KMS-11 (cell line): ENCODE results near the gene DOK6.

Experiments used
- H2AFZ ChIP-seq: fragments of 200-600 bp; sonication (generic); 2 replicates; pipeline ENCODE4 v1.6.1; 2016; ENCODE audit warnings: antibody characterized with exemption, mixed run types, low read depth
- H3K27ac ChIP-seq: fragments of 200-600 bp; sonication (generic); 2 replicates; pipeline ENCODE4 v1.6.1; 2016; ENCODE audit warnings: mild to moderate bottlenecking, mixed run types
- H3K27me3 ChIP-seq: fragments of 200-600 bp; sonication (generic); 2 replicates; pipeline ENCODE4 v1.6.1; 2017; ENCODE audit warnings: mild to moderate bottlenecking, low read depth, mixed run types, moderate library complexity; ENCODE audit not compliant: insufficient read depth
- H3K36me3 ChIP-seq: fragments of 200-600 bp; sonication (generic); 2 replicates; pipeline ENCODE4 v1.6.1; 2017; ENCODE audit warnings: mild to moderate bottlenecking, mixed run types; ENCODE audit not compliant: insufficient read depth
- H3K4me1 ChIP-seq: fragments of 200-600 bp; sonication (generic); 2 replicates; pipeline ENCODE4 v1.6.1; 2016; ENCODE audit warnings: mild to moderate bottlenecking, low read depth, mixed run types; ENCODE audit not compliant: poor library complexity, severe bottlenecking
- H3K4me2 ChIP-seq: fragments of 200-600 bp; sonication (generic); 2 replicates; pipeline ENCODE4 v1.7.0; 2016; ENCODE audit warnings: mild to moderate bottlenecking, mixed run types
- H3K4me3 ChIP-seq: fragments of 200-600 bp; sonication (generic); IDR thresholded peaks from 2 replicates; pipeline ENCODE4 v1.6.1; 2017; ENCODE audit warnings: low read depth, low read length, mixed read lengths; ENCODE audit not compliant: insufficient read depth
- H3K79me2 ChIP-seq: fragments of 200-600 bp; sonication (generic); 2 replicates; pipeline ENCODE4 v1.6.1; 2016; ENCODE audit warnings: low read depth, mixed run types; ENCODE audit not compliant: insufficient read depth
- H3K9ac ChIP-seq: fragments of 200-600 bp; sonication (generic); 2 replicates; pipeline ENCODE4 v1.6.1; 2016; ENCODE audit warnings: mild to moderate bottlenecking, mixed run types
- H4K20me1 ChIP-seq: fragments of 200-600 bp; sonication (generic); 2 replicates; pipeline ENCODE4 v1.6.1; 2016; ENCODE audit warnings: mild to moderate bottlenecking, mixed run types; ENCODE audit not compliant: insufficient read depth
- CTCF ChIP-seq: fragments of 200-600 bp; sonication (generic); conservative IDR thresholded peaks from 2 replicates; pipeline ENCODE4 v1.6.1; 2017; ENCODE audit warnings: low read depth, mild to moderate bottlenecking, antibody characterized with exemption, low read length, moderate library complexity, mixed read lengths

The DOK6 gene

DNA sequence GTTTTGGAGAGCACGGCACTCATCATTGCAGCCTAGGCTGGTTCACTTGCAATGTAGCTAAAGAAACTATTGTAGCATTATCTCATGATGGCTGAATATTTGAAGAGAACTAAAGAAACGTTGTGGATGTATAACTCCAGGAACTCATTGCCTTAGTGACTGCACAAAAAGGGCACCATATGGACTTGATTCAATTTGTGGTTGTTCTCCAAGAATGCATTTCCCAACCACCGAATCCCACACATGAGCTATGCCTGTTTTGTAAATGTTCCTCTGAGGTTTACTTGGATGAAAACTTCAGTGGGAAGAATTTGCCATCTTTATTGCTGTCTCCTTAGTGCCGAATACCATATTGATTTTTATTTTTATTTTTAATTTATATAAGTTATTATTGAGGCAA is 43.5 kb downstream of the DOK6 start:
- no peaks in the 10 kb centered on the region for H3K27me3 ChIP-seq
- H3K36me3 ChIP-seq, result no peaks in the 10 kb centered on the region
- no peak overlapping the region for H3K4me2 ChIP-seq
- no peak for TF ChIP-seq CTCF
- no peak overlapping the region for H2AFZ ChIP-seq
- no peak overlapping the region for H3K4me3 ChIP-seq
- H4K20me1 ChIP-seq, result no peaks in the 10 kb centered on the region
- no peaks in the 10 kb centered on the region for H3K79me2 ChIP-seq
- no peak overlapping the region for H3K27ac ChIP-seq
- H3K9ac ChIP-seq, result no peak overlapping the region
- no peaks in the 10 kb centered on the region for H3K4me1 ChIP-seq

DNA sequence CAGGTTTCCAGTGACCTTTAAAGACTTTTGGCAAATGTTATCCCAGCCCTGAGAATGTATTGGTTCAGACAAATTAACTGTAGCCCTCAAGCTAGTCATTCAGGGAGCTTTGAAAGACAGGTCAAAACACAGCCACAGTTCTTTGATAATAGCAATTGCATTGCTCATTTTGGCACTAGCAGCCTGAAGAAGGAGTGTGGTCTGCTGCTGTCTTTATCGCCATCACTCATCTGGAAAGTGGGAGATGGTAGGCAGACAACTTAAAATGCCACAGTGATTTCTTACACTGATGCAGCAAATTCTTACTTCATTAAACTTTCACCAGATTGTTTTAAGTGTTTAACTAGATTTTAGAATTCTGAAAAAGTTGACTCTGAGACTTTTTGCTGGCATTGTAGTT is 47.2 kb downstream of the DOK6 start:
- H3K9ac ChIP-seq, result no peak overlapping the region
- no peak overlapping the region for H3K4me3 ChIP-seq
- H3K36me3 ChIP-seq, result no peaks in the 10 kb centered on the region
- no peak for TF ChIP-seq CTCF
- H3K4me2 ChIP-seq, result no peak overlapping the region
- H3K79me2 ChIP-seq, result no peaks in the 10 kb centered on the region
- no peak overlapping the region for H3K27ac ChIP-seq
- no peaks in the 10 kb centered on the region for H3K27me3 ChIP-seq
- H3K4me1 ChIP-seq, result no peaks in the 10 kb centered on the region
- no peaks in the 10 kb centered on the region for H4K20me1 ChIP-seq
- H2AFZ ChIP-seq, result no peak overlapping the region

- no peaks in the 10 kb centered on the region for H3K4me1 ChIP-seq
- H3K4me2 ChIP-seq, result no peak overlapping the region
- H3K27ac ChIP-seq, result no peak overlapping the region
- H2AFZ ChIP-seq, result no peak overlapping the region
- H3K79me2 ChIP-seq, result no peaks in the 10 kb centered on the region
- no peaks in the 10 kb centered on the region for H4K20me1 ChIP-seq
- no peak overlapping the region for H3K9ac ChIP-seq
- no peaks in the 10 kb centered on the region for H3K27me3 ChIP-seq
- no peaks in the 10 kb centered on the region for H3K36me3 ChIP-seq
- H3K4me3 ChIP-seq, result no peak overlapping the region
- no peak for TF ChIP-seq CTCF
Measured at GRCh38 chr18:69455125-69455524, 54.4 kb downstream of the DOK6 start.

DNA sequence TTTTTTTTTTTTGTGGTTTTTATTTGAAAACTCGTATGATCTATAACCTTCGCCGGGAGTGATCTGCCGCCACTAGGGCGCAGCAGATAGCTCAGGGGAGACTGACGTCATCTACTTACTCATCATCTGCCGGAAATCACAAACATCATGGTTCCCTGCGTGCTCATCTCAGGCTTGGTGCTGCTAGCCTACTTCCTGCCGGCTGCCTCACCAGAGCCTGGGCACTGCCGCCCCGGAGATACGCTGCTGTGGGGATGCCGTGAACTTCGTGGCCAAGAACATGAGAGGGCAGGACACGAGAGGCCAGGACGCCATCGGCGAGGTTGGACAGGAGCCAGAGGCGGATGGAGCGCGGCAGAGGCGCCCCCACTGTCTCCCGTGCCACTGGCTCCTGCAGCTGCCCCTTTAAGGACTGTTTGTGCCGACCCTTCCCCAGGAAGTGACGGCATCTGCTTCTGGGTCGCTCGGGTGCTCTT is 68.8 kb downstream of the DOK6 start:
- Histone ChIP-seq H3K27ac (no peak overlapping the region), H3K36me3 (no peaks in the 10 kb centered on the region), H3K27me3 (no peaks in the 10 kb centered on the region), H3K9ac (no peak overlapping the region), H3K4me2 (no peak overlapping the region), H3K4me3 (no peak overlapping the region), H3K79me2 (no peaks in the 10 kb centered on the region), H2AFZ (no peak overlapping the region), H3K4me1 (no peaks in the 10 kb centered on the region), H4K20me1 (no peaks in the 10 kb centered on the region)
- 0 out of 2 replicates have a peak, but pooled peaks have one; percentile 30 for TF ChIP-seq CTCF
